Lung (tissue), 12 donors: ENCODE data around the gene CPT1A. TPM values are rescaled to one million over a fixed set of nuclear protein-coding genes. Genes with fewer than 3 reads are reported as not detected.

Experiments used
- ATAC-seq: fragments of 200-7000 bp; cut with Tn5 transposase; one replicate; pipeline ENCODE4 v1.9.1; 2020; ENCODE audit warnings: moderate number of reproducible peaks; ENCODE audit not compliant: insufficient read depth, low FRiP score
- DNase-seq, 3 donors: peaks; one replicate each; pipeline ENCODE4 v3.0.0-alpha.2; 2013 to 2017
- H3K27ac ChIP-seq, 2 donors: one replicate each; pipeline ENCODE4 v1.5.1; 2013; ENCODE audit warnings: mild to moderate bottlenecking in 2 of 2, moderate library complexity in 2 of 2, control low read depth in 1 of 2, inconsistent platforms in 1 of 2, low read depth in 1 of 2, low read length in 1 of 2
- H3K27me3 ChIP-seq, 3 donors: one replicate each; pipeline ENCODE4 v1.5.1; 2013; ENCODE audit warnings: low read length in 2 of 3; ENCODE audit not compliant: control insufficient read depth in 3 of 3, insufficient read depth in 3 of 3
- H3K36me3 ChIP-seq, 4 donors: one replicate each; pipeline ENCODE4 v1.5.1; 2013; ENCODE audit warnings: low read length in 4 of 4, mild to moderate bottlenecking in 1 of 4, moderate library complexity in 1 of 4; ENCODE audit not compliant: control insufficient read depth in 4 of 4, insufficient read depth in 4 of 4
- H3K4me1 ChIP-seq, 5 donors: one replicate each; pipeline ENCODE4 v1.5.1; 2013; ENCODE audit warnings: low read length in 5 of 5, mild to moderate bottlenecking in 2 of 5, moderate library complexity in 1 of 5; ENCODE audit not compliant: control insufficient read depth in 5 of 5, insufficient read depth in 5 of 5
- H3K4me3 ChIP-seq: one replicate; pipeline ENCODE4 v1.5.1; 2013; ENCODE audit warnings: mild to moderate bottlenecking, control low read depth, moderate library complexity
- H3K9ac ChIP-seq, 2 donors: one replicate each; pipeline ENCODE4 v1.5.1; 2013; ENCODE audit warnings: low read length in 2 of 2, control low read depth in 1 of 2; ENCODE audit not compliant: insufficient read depth in 1 of 2
- H3K9me3 ChIP-seq, 4 donors: one replicate each; pipeline ENCODE4 v1.5.1; 2013; ENCODE audit warnings: low read length in 3 of 4, mild to moderate bottlenecking in 1 of 4, moderate library complexity in 1 of 4; ENCODE audit not compliant: control insufficient read depth in 4 of 4, insufficient read depth in 3 of 4
- WGBS, 2 donors: extraction: QIAGEN DNeasy Blood & Tissue Kit; methylation state at CpG; one replicate each; pipeline ENCODE4 v1.1.7; 2013; 5-methylcytosine and 5-hydroxymethylcytosine counted together
- polyA plus RNA-seq, 2 donors: library from polyadenylated mRNA; stranded (reverse); fragments of 200-250 nt; gene quantifications; one replicate each; pipeline ENCODE4 v1.2.1, GENCODE V29; 2013
- total RNA-seq, 2 donors: library from RNA; depleted of rRNA in 1 of 2; stranded (reverse); fragments of >200 nt in 1 of 2; gene quantifications; one replicate each; pipeline ENCODE4 v1.2.1, GENCODE V29; 2014 to 2021
- TF ChIP-seq, protein P1 (sequence below): IDR thresholded peaks from 2 replicates; pipeline ENCODE4 v1.5.1; 2012; ENCODE audit warnings: mild to moderate bottlenecking; ENCODE audit errors: control extremely low read depth, extremely low read depth
- donor health status: control.
- donor health status: control.
- donor health status: Bipolar disorder and iron deficiency.
- donor health status: healthy.
- donor health status: DM: yes; HTN: yes; CAD: no.

Gene CPT1A
- total and polyA plus RNA-seq, 4 donors, result 17.0 to 51.7 (median 18.4) TPM

DNA sequence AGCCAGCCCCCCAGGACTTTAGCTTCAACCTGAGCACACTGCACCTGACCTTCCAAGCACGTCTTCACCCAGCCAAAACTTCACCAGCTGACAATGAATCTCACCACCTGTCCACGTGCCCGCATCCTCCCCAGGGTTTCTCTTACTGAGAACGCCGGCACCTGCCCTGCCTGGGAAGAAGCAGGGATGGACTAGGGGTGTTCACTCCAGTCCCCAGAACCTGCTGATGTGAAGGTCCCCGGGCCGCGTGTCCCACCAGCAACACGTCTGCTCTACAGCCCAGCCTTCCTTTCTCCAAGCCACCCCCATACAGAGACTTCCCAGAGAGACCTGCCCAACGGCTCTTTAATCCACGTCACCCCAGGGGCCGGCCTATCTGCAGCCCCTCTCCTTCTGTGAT, 12.8 kb downstream of the CPT1A start:
- DNase-seq (no peak), ATAC-seq (no peak)
- Histone ChIP-seq H3K9ac (no peak overlapping the region), H3K36me3 (peaks cover 0 to 13% (median 0%) of the 10 kb centered on the region in 4 donors), H3K4me3 (no peak overlapping the region), H3K9me3 (no peaks in the 10 kb centered on the region), H3K4me1 (peaks cover 0 to 21% (median 6%) of the 10 kb centered on the region in 5 donors), H3K27me3 (no peaks in the 10 kb centered on the region), H3K27ac (peak overlapping the region in 1 of 2 donors; percentile 35)
- TF ChIP-seq, protein P1, sequence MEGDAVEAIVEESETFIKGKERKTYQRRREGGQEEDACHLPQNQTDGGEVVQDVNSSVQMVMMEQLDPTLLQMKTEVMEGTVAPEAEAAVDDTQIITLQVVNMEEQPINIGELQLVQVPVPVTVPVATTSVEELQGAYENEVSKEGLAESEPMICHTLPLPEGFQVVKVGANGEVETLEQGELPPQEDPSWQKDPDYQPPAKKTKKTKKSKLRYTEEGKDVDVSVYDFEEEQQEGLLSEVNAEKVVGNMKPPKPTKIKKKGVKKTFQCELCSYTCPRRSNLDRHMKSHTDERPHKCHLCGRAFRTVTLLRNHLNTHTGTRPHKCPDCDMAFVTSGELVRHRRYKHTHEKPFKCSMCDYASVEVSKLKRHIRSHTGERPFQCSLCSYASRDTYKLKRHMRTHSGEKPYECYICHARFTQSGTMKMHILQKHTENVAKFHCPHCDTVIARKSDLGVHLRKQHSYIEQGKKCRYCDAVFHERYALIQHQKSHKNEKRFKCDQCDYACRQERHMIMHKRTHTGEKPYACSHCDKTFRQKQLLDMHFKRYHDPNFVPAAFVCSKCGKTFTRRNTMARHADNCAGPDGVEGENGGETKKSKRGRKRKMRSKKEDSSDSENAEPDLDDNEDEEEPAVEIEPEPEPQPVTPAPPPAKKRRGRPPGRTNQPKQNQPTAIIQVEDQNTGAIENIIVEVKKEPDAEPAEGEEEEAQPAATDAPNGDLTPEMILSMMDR, result no peak
- WGBS, 2 donors, result 48 to 66% methylated on average over 12 of the region's 12 CpGs

DNA sequence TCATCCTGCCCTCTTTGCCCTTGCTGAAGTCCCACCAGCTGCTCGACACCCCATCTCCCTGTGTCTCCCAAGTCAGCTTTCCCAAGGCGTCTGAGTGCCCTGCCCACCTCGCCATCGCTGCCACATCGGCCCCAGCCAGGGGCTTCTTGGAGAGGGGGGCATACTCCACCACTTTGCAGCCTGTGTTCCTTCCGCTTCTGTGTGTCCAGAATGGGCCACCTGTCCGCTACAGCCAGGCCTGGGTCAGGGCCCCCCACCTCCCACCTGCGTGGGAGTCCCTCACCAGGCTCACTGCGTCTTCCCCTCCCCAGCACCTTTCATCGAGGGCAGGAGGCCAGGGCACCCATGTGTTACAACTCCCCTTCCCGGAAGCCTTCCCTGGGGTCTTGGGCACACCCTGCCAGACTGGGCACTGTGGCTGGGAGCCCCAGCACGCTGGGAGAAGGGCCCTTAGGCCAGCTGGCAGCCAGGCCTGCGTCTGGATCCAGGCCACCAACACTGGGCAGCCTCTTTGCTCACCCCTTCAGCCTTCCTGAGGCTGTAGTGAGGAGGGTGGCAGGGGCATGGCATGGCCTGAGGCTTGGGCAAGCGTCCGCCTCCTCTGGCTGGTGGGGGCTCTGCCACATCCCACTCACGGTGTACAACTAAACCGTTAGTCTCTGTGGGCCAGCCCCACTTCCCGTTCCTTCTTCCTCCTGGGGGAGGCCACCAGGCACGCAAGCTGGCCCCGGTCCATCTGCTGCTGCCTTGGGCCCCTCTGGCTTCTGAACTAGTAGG, 13.4 kb downstream of the CPT1A start:
- TF ChIP-seq, protein P1, result no peak
- Histone ChIP-seq H3K27me3 (no peaks in the 10 kb centered on the region), H3K9ac (no peak overlapping the region), H3K4me1 (peaks cover 0 to 21% (median 6%) of the 10 kb centered on the region in 5 donors), H3K36me3 (peaks cover 0 to 13% (median 0%) of the 10 kb centered on the region in 4 donors), H3K27ac (peak overlapping the region in 1 of 2 donors; percentile 35), H3K4me3 (no peak overlapping the region), H3K9me3 (no peaks in the 10 kb centered on the region)
- ATAC-seq, result peak; percentile 21
- WGBS, 2 donors, result 33 to 46% methylated on average over 20 of the region's 20 CpGs
- no peak for DNase-seq

DNA sequence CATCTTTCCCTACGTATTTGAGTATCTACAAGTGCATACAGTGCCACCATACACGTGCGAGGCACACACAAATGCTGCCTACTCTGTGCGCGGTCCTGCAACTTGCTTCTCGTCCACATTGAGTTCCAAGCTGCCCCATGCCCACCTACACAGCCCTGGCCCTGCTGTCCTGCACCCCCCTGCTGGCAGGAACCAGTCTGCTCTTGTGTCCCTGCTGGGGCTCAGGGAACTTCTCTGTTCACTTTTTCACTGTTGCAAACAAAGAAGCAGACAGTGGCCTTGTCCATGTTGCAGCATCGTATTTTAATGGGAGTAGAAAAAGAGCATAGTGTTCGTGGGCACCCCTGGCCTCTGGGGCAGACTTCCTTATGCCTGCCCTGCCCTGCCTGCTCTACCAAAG, 14.0 kb downstream of the CPT1A start:
- WGBS, 2 donors, result 47 to 73% methylated on average over 8 of the region's 8 CpGs
- H3K9me3 ChIP-seq, result no peaks in the 10 kb centered on the region
- H3K4me1 ChIP-seq, result peaks cover 0 to 19% (median 4%) of the 10 kb centered on the region in 5 donors
- H3K27ac ChIP-seq, result no peak overlapping the region
- peaks cover 0 to 9% (median 0%) of the 10 kb centered on the region in 4 donors for H3K36me3 ChIP-seq
- TF ChIP-seq, protein P1, result no peak
- H3K27me3 ChIP-seq, result no peaks in the 10 kb centered on the region
- no peak for DNase-seq
- ATAC-seq, result no peak
- H3K9ac ChIP-seq, result no peak overlapping the region
- no peak overlapping the region for H3K4me3 ChIP-seq
